Measurements from ENCODE around the gene MORN1.
A peak's percentile ranks its signal among the peaks of the same experiment; 100 is the strongest.

The MORN1 gene

GRCh38 chr1:2372551-2373490 lies 18.5 kb downstream of the MORN1 start:
- peak; percentile 16 for DNase-seq

GRCh38 chr1:2368053-2368744 lies 23.2 kb downstream of the MORN1 start:
- DNase-seq = no peak

- no peak for DNase-seq
Measured at GRCh38 chr1:2363847-2364513, 27.4 kb downstream of the MORN1 start.

- DNase-seq = no peak
Measured at GRCh38 chr1:2360588-2361364, 30.6 kb downstream of the MORN1 start.

- no peak for DNase-seq
Measured at GRCh38 chr1:2358651-2359640, 32.4 kb downstream of the MORN1 start.

GRCh38 chr1:2358072-2358471 lies 33.3 kb downstream of the MORN1 start:
- no peak for DNase-seq

- no peak for DNase-seq
Measured at GRCh38 chr1:2356911-2357845, 34.2 kb downstream of the MORN1 start.

GRCh38 chr1:2356401-2356800 lies 35.0 kb downstream of the MORN1 start:
- DNase-seq = no peak

- no peak for DNase-seq
Measured at GRCh38 chr1:2355373-2356261, 35.7 kb downstream of the MORN1 start.

GRCh38 chr1:2354511-2355372 lies 36.6 kb downstream of the MORN1 start:
- DNase-seq = peak; percentile 63

GRCh38 chr1:2353551-2354438 lies 37.6 kb downstream of the MORN1 start:
- no peak for DNase-seq

- DNase-seq = no peak
Measured at GRCh38 chr1:2352897-2353550, 38.3 kb downstream of the MORN1 start.

GRCh38 chr1:2352341-2352896 lies 38.9 kb downstream of the MORN1 start:
- DNase-seq = no peak

- DNase-seq = no peak
Measured at GRCh38 chr1:2351723-2352122, 39.6 kb downstream of the MORN1 start.

- DNase-seq = no peak
Measured at GRCh38 chr1:2350911-2351655, 40.3 kb downstream of the MORN1 start.
